Astrocyte of the spinal cord (primary cell): ENCODE measurements around the gene MAP3K4.

Experiments used
- DNase-seq: peaks from one replicate; pipeline ENCODE4 v3.0.0; 2011; ENCODE audit warnings: low read depth, low spot score
- H3K4me3 ChIP-seq: 2 replicates; pipeline ENCODE4 v1.5.1; 2011; ENCODE audit warnings: low read depth, mild to moderate bottlenecking, low read length, moderate library complexity
- in situ Hi-C: cut with HindIII; loops from 2 replicates; pipeline ENCODE4 v1.10.0; 2017; ENCODE audit warnings: low sequenced_read_pairs
- TF ChIP-seq, protein P1 (sequence below): IDR thresholded peaks from 2 replicates; pipeline ENCODE4 v1.5.1; 2012; ENCODE audit warnings: low read depth, mild to moderate bottlenecking, low read length, inconsistent platforms

Gene MAP3K4

DNA sequence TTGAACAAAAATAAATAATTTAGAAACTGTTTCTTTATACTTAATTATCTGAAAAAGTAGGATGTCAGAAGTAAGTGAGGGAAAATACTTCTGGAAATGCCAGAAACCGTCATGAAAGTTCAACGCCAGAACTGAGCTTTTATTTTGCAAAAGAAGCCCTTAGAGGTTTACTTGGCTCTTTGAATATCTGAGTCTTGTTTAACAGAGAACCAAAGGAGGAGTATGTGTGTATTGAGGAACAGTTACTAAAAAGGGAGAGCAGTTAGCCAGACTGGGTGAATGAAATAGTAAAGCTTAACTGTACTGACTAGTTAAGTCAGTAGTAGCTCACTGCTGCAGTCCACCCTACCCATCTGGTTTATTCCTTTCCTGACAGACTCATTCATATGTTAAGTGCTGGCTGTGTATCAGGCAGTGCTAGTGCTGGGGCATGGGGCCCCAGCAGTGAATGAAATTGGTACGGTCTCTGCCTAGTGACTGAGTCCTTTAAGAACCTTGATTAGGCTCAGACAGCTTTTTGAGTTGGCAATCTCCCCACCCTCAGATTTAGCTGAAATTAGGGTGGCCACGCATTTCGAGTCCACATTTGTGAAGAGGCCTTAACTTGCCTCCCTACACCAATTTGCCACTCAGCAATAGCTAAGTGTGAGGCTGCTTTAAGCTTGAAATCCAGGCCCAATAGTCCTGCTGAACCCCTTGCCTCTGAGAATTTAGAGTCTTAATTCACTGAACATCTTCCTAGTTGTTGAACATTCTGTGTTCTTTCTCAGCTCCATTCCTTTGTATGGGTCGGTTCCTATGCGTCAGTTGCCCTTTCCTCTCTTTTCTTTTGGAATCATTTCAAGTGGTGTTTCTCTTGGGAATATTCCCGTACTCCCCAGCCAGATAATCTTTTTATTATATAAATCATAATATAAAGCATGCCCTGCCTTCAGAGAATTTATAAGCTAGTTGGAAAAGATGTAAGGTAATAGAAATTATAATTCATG, 20.2 kb downstream of the MAP3K4 start:
- in situ Hi-C loops: no loop called here
- DNase-seq: peak; percentile 37
- no peak overlapping the region for H3K4me3 ChIP-seq
- TF ChIP-seq, protein P1, sequence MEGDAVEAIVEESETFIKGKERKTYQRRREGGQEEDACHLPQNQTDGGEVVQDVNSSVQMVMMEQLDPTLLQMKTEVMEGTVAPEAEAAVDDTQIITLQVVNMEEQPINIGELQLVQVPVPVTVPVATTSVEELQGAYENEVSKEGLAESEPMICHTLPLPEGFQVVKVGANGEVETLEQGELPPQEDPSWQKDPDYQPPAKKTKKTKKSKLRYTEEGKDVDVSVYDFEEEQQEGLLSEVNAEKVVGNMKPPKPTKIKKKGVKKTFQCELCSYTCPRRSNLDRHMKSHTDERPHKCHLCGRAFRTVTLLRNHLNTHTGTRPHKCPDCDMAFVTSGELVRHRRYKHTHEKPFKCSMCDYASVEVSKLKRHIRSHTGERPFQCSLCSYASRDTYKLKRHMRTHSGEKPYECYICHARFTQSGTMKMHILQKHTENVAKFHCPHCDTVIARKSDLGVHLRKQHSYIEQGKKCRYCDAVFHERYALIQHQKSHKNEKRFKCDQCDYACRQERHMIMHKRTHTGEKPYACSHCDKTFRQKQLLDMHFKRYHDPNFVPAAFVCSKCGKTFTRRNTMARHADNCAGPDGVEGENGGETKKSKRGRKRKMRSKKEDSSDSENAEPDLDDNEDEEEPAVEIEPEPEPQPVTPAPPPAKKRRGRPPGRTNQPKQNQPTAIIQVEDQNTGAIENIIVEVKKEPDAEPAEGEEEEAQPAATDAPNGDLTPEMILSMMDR: no peak

DNA sequence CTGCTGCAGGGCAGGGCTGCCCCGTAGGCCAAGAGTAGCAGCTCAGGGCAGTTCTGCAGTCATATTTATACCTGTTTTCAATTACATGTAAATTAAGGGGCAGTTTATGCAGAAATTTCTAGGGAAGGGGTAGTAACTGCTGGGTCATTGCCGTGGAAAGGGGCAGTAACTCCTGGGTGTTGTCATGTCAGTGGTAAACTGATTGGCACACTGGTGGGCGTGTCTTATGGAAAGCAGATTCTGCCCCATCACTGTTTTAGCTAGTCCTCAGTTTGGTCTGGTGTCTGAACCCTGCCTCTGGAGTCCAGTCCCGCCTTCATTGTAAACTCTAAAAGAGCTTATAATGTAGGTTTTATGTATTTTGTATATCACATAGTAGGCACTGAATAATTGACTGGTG, 22.1 kb downstream of the MAP3K4 start:
- in situ Hi-C loops: no loop called here
- no peak overlapping the region for H3K4me3 ChIP-seq
- TF ChIP-seq, protein P1: no peak
- no peak for DNase-seq

DNA sequence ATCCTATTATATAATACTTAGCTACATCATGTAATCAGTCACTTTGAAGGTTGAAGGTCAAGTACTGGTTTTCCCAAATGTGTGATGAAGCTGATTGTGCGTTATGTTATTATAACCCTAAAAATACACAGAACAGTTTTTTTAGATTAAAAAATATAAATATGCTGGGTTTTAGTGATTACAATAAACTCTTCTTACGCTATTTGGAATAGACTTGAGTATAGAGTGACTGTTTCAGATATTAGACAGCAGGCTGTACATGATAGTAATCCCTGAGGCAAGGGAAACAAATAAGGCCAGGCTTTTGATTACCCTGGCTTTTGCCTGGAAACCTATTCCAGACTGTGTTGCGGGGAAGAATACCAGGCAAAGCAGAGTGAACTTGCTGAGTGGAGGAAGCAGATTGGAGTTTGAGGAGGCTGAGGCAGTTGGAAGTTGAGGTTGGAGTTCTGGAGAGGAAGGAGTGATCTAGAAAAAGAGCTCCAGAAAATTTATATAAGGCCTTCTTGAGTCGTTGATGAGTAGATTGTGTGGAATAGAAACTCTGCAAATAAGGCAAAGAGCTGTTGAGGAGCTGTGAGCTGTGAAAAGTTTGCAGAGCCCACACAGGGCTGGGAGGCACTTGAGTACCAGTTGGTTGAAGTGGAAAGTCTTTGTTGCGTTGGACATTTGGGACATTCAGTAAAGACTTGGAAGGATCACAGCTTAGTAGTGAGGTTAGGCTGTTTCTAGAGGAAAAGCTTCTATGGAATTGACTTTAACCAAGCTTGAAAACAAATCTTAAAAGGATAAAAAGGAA, 26.4 kb downstream of the MAP3K4 start:
- DNase-seq: no peak
- in situ Hi-C loops: no loop called here
- TF ChIP-seq, protein P1: no peak
- no peak overlapping the region for H3K4me3 ChIP-seq

DNA sequence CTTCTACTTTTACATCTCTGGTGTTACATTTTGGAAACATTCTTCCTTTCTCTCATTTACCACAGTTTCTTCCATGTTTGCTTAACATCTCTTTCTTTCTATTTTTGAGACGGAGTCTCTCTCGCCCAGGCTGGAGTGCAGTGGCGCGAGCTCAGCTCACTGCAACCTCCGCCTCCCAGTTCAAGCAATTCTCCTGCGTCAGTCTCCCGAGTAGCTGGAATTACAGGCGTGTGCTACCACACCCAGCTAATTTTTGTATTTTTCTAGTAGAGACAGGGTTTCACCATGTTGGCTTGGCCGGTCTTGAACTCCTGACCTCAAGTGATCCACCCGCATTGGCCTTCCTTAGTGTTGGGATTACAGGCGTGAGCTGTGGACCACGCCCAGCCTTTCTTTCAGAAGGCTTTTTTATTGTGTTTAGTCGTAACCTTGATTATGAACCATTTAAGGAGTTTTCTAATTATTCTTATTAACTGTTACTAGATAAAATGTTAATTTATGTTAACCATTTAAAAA, 27.8 kb downstream of the MAP3K4 start:
- no peak overlapping the region for H3K4me3 ChIP-seq
- no peak for DNase-seq
- in situ Hi-C loops: no loop called here
- TF ChIP-seq, protein P1: no peak

DNA sequence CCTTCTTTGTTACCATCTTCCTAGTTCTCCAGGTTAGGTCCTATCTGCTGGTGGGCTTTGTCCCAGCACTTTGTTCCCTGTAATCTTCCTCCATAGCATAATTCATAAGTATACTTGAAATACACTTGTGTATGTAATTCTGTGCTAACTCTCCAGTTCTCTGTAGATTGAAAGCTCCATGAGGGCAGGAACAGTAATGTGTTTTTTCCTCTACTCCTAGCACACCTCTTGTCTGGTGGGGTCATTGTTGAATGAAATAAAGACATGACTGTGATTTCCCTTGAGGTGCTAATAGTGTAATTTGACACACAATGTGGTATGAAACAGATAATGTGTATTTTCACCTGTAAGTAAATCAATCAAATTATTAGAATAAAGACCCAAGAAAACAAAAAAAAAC, 30.0 kb downstream of the MAP3K4 start:
- TF ChIP-seq, protein P1: no peak
- in situ Hi-C loops: no loop called here
- no peak overlapping the region for H3K4me3 ChIP-seq
- no peak for DNase-seq

DNA sequence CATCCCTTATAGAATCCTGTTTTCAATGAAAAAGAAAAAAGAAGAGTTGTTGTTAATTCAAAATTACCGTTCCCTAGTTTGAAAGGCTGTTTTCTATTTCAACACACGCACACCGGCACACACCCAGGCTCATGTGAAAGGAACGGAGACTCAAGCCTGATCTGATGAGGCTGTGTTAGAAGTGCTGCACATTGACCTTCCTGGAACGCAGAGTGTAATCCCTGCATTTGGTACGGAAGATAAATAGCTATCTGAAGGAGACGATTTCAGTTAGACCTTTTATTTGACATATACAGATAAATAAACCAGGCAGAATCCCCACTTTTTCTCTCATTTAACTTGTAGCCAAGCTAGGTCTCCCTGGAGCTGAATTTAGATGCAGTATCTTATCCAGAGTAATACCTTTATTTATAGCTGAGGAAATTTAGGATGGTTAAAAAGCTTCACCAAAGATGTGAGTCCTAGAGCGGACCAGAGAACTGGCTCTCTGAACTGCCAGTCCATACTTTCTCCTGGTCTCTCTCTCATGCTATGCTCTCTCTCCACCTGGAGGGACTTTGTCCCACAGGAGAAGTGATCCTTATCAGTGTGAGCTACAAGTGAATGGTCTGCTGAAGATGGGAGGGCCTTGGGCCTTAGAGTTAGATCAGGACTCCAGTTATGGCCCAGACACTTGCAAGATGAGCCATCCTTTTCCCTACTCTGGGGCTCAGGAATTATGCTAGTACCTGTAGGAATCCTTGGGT, 30.6 kb downstream of the MAP3K4 start:
- TF ChIP-seq, protein P1: no peak
- in situ Hi-C loops: no loop called here
- no peak for DNase-seq
- H3K4me3 ChIP-seq: no peak overlapping the region
